NCI-H2171 (cell line): Measurements from ENCODE around the gene F12.

ENCODE experiments used
- DNase-seq: peaks from one replicate; lab custom pipeline; 2025; lab: John Stamatoyannopoulos, UW

F12 gene

DNA sequence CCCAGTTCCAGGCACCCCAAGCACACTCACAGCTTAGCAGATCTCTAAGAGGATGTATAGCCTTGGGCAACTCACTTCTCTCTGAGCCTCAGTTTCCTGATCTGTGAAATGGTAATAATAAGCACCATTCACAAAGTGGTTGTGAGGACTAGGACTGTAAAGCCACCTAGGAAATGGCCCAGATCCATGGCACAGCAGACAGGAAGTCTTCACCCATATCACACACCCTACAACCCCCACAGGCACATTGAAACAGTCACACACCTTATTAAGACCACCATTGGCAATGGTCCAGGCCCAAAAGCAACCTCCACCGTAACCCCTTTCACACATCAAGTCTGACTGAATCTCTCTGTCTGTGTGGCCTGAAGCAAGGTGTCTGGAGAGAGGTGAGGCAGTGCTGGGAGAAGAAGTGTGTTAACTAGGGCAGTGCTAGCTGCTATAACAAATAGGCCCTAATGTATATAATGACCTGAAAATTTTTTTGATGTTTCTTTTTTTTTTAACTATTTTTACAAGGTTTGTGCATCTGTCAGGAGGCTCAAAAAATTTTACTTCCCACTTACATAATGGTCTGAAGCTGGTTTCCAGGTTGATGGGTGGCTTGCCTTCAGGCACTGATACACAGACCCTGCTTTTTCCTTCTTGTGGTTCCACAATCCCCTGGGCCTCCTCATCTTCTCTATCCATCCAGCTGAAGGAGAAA lies 54.0 kb downstream of the F12 start:
- DNase-seq = no peak

DNA sequence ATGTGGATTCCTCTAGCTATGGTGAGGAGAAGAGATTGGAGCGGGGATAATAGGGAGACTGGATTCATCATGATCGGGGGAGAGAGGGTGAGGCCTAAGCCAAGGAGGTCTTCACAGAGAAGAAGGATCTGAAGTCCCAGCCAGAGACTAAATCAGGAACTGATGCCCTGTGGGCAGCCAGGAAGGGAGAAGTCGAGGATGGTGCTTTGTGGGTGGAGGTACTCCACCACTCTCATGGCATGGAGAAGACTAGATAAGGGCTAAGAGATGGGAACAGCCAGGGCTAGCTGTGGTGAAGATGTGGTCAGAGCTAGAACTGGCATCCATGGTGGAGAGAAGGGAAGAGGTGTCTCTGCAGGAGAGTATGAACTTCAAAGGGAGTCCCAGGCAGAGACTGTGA lies 54.7 kb downstream of the F12 start:
- DNase-seq = no peak

DNA sequence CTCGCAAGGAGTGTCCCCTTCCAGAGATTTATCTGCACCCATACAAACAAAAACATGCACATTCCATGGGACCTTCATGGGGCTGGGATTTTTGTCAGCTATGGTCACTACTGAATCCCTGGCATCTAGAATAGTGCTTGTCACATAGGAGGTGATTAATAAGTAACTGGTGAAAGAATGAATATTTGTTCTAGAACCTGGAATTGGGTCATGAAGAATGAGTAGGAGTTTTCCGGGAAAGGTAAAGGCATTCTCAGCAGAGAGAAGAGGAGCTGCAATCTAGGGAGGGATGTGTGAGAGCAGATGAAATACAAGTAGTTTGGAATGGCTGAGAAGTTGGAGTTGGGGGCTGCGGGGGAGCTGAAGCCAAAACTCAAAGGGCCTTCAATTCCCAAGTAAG lies 55.1 kb downstream of the F12 start:
- no peak for DNase-seq

DNA sequence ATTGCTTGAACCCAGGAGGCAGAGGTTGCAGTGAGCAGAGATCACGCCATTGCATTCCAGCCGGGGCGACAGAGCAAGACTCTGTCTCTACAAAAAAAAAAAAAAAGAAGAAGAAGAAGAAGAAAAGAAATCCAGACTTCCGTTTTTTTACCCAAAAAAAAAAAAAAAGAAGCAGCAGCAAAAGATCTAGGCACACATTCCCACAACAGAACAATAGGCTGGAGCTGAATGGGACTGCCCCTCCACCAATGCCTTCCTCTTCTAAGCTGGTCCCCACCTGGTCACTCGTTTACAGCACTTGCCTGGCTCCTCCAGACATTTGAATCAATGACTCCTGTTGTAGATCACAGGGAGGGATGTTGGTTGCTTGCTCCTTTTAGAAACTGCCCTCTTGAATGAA lies 56.3 kb downstream of the F12 start:
- DNase-seq = no peak
